Adrenal gland (tissue), 5 donors: ENCODE data around the gene TPRG1.

Experiments
- CTCF ChIP-seq, 6 experiments: fragments of 450-650 bp in 4 of 6; fragments of 200-600 bp in 2 of 6; sonication (generic) in 1 of 6; IDR thresholded peaks; 1 replicate in 5 of 6; 2 replicates in 1 of 6; pipeline versions ENCODE4 v1.5.1 to v1.8.0; 2016 to 2021; ENCODE audit warnings: antibody characterized with exemption in 6 of 6, mild to moderate bottlenecking in 2 of 6, moderate library complexity in 1 of 6
- POLR2A ChIP-seq, 2 donors: fragments of 450-650 bp; IDR thresholded peaks; one replicate each; pipeline ENCODE4 v1.6.1; 2017; ENCODE audit warnings: antibody characterized with exemption in 2 of 2, mild to moderate bottlenecking in 2 of 2, moderate library complexity in 1 of 2
- donor health status: DM: no; HTN: no; CAD: no.

- TF ChIP-seq CTCF (IDR thresholded peaks at IDR 0.05) (no peak), POLR2A (IDR thresholded peaks at IDR 0.05) (no peak)
Measured at GRCh38 chr3:189349772-189350171, 178.0 kb downstream of the TPRG1 start.
